ENCODE data around the gene EID3. TPM values are rescaled to one million over a fixed set of nuclear protein-coding genes. Genes with fewer than 3 reads are reported as not detected.
"Not testable (repeated sequence)": the region's sequence is repeated elsewhere in the genome, so short reads cannot be mapped to it uniquely, and the experiment has no call there.

Gene EID3
- total RNA-seq: 0.88 and 1.7 TPM in 2 replicates
- 1.1 TPM for polyA plus RNA-seq (2012)

GRCh38 chr12:104303538-104304151, at the start of gene EID3:
Gene EID3 (plus strand): TSS chr12:104303739. CDS start chr12:104303935, 196 bp downstream.
- DNase-seq (ENCODE audit: low read depth): peak; percentile 65

GRCh38 chr12:104257913-104258472, 45.5 kb upstream of the EID3 start:
- DNase-seq (ENCODE audit: low read depth): no peak

DNA sequence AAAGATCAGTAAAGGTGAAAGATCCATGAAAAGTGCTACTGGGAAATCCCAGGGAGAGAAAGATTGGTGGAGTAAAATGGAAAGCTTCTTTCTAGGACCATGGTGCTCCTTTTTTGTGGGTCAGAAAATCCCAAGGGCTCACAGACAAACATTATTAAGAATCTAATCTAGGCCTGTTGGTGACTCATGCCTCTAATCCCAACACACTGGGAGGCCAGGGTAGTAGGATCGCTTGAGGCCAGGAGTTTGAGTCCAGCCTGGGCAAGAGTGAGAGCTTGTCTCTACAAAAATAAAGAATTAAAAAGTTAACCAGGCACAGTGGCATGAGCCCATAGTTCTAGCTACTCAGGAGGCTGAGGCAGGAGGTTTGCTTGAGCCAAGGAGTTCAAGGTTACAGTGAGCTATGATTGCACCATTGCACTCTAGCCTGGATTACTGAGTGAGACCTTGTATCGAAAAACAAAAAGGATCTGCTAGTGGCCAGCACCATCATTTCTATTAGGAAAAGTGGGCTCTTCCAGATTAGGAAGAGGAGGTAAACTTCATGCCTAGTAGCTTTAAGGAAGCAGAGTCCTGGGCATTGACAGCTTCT, 45.0 kb upstream of the EID3 start:
- no peak for DNase-seq (ENCODE audit: low read depth)

GRCh38 chr12:104263026-104263425, 40.5 kb upstream of the EID3 start:
- no peak for DNase-seq (ENCODE audit: low read depth)

DNA sequence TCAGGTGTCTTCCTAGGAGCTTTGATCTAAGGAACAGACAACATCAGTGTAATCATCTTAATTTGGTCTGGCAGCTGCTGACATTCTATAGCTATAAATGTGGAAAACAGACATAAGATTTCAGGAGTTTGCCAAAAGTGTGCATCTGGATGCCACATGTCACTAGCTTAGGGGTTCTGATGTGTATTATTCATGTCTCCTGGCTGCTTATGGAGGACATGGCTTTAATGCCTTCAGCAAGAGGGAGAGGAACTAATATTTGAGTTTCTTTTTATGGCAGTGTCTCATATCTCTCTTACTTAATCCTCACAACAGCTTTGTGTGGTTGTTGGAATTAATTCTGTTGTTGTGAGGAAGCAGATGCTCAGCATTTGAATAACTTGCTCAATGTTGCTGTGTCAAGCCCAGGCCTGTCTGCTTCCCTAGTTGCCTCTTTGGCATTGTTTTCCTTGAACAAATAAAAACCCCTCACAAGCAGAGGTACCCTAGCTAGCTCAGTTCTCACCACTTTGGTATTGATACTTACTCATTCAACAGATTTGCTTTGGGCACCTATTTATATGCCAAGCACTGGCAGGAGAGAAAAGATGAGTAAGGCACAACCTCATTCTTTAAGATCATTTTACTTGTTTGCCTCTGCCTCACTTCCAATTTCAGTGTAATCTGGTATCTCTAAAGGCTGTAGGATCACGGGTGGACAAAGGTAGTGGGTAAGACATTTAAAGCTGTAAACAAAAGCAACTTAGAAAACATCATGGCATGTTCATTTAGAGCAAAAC, 39.8 kb upstream of the EID3 start:
- peak; percentile 78 for DNase-seq (ENCODE audit: low read depth)

GRCh38 chr12:104265436-104265835, 38.1 kb upstream of the EID3 start:
- not testable (repeated sequence) for DNase-seq (ENCODE audit: low read depth)

GRCh38 chr12:104272938-104273337, 30.6 kb upstream of the EID3 start:
- DNase-seq (ENCODE audit: low read depth): no peak

DNA sequence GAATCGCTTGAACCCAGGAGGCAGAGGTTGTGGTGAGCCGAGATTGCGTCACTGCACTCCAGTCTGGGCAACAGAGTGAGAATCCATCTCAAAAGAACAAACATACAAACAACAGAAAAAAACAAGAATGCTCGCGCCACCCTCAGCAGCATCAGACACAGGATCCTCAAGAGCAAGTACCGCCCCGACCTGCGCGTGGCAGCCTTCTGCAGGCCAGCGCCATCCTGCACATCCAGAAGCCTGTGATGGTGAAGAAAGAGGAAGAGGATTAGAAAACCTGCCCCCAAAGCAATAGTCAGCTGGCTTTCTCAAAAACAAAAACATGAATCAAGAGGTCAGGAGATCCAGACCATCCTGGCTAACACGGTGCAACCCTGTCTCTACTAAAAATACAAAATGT, 30.0 kb upstream of the EID3 start:
- no peak for DNase-seq (ENCODE audit: low read depth)

DNA sequence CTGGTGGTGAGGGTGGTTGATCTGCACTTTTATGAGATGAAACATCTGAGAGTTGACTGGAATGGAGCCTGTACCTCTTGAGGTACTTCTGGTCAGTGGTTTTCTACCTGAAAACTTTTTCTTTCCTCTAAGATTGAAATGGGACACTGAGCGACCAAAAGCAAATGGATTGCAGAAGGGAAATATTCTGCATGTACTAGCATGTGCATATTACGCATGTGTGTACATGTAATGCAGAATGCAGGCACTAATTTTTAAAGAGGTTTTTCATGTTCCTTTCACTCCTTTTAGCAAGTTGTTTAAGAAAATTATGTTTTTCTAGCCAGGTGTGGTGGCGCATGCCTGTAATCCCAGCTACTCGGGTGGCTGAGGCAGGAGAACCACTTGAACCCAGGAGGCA, 28.7 kb upstream of the EID3 start:
- DNase-seq (ENCODE audit: low read depth): no peak

DNA sequence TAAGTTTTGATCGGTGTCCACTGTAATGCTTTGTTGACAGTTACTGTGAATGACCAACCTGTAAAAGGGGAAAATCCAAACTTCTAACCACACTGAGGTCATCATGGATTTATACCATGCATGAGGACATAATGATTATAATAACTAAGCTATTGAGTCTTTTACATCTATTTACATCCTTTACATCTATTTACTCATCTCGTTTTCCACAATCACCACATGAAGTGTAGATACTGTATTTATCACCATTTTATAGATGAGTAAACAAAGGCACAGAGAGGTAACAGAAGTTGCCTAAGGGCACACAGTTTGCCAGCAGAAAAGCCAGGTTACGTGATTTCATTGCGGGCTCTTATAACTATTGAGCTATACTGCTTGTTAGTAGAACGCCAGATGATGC, 27.9 kb upstream of the EID3 start:
- no peak for DNase-seq (ENCODE audit: low read depth)

- DNase-seq (ENCODE audit: low read depth): no peak
These were observed 27.0 kb upstream of the EID3 start for GRCh38 chr12:104276273-104277131.

DNA sequence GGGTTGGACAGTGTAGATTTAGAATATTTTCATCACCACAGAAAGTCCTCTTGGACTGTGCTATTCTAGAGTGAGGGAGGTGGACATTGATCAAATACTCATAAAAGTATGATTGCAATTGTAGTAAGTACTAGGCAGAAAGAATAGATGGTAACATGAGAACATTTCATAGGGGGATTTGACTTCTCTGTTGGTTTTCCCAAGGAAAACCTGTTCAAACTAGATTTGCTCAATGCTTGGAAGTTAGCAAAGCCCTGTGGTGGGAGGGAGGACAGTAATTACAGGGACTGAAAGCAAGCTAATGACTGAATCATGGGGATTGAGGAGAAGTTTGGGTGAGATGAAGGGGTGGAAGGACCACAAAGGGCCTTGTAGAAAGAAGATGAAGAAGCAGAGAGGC, 24.4 kb upstream of the EID3 start:
- no peak for DNase-seq (ENCODE audit: low read depth)

GRCh38 chr12:104280111-104280510, 23.4 kb upstream of the EID3 start:
- DNase-seq (ENCODE audit: low read depth): no peak

- peak; percentile 44 for DNase-seq (ENCODE audit: low read depth)
These were observed 22.7 kb upstream of the EID3 start for GRCh38 chr12:104280717-104281458.

- DNase-seq (ENCODE audit: low read depth): no peak
These were observed 21.9 kb upstream of the EID3 start for GRCh38 chr12:104281636-104282035.

DNA sequence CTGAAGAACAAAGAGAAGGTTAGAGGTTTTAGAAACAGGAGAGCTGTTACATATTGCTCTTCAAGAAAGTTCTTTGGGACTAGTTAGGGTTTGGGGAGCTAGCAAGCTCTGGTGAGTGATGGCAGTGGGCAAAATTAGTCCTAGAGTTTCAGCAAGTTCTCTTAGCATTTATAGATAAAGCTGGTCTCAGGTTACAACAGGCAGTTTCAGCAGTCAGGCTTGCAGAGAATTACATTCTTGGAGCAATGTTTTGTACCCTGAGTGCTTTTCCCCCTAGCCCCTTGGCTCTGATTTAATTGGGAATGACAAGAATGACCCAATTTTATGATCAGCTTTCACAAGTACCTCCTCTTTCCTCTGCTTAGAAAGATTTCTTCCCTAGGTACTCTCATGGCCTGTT, 21.4 kb upstream of the EID3 start:
- no peak for DNase-seq (ENCODE audit: low read depth)

DNA sequence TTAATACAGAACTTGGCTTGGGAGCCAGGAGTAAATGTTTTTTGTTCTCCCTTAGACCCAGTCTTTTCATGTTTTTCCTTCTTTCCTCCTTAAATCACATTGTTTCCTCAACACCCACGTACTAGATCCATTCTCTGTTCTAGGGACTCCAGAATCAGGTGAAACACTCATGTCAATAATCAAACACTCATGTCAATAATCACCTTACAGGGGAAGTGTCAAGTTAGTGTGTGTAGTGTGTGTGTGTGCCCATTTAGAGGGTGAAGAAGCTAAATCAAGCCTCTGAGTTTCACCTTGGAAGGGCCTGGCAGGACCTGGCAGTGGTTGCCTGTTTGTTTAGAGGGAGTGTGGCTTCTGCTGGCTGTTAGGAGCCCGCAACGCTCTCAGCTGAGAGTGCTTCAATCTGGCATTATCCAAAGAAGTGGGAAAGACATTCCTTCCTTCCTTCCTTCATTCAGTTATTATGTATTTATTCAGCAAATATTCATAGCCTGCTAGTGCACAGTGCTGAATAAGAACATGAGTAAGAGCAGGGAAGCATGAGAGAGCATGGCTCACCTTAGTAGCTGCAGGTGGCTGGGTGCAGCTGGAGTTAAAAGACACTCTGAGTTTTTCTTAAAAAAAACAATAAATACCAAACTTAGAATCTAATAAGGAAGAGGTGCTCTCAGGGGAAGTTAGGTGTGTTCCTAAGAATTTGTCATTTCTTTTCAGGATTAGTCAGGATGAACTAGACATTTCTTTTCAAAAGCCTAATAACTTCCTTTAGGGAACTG, 17.6 kb upstream of the EID3 start:
- DNase-seq (ENCODE audit: low read depth): peak; percentile 23

DNA sequence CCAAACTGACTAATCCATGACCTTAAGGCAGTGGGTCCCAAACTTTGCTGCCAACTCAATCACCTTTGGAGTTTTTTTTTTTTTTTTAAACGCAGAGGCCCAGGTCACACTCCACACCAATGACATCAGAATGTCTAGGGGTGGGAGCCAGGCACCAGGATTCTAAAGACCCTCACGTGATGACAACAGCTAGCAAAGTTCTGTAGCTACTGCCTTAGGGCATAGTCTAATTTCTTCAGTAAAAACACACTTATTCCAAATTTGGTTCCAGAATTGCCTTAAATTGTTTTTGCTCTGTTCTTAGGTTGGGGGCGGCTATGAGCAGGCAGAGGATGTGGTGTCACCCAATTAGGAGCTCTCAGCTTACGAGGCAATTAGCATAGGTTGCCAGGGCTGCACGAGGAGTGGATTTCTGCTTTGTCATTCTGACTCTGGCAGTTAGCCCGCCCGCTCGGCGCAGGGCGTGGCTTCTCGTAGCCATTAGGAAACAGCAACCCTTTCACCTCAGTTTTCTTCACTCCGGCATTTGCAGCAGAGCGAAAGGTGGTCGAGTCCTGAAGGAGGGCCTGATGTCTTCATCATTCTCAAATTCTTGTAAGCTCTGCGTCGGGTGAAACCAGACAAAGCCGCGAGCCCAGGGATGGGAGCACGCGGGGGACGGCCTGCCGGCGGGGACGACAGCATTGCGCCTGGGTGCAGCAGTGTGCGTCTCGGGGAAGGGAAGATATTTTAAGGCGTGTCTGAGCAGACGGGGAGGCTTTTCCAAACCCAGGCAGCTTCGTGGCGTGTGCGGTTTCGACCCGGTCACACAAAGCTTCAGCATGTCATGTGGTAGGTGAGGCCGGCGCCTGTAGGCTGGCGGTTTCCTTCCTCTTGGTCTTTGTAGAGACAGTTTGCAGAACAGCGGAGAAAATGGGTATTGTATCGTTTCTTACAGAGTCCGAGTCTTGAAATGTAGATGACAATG, 16.7 kb upstream of the EID3 start:
- DNase-seq (ENCODE audit: low read depth): peak; percentile 98
